ENCODE data around the gene EIF3J.

EIF3J gene

GRCh38 chr15:44565387-44566154 lies 28.6 kb downstream of the EIF3J start:
- Histone ChIP-seq H3K9me3 (ENCODE audit: control insufficient read depth, low read length) (peaks cover 3% of the 10 kb centered on the region), H3K4me1 (ENCODE audit: control insufficient read depth, insufficient read depth, low read length) (no peaks in the 10 kb centered on the region), H3K4me3 (ENCODE audit: insufficient read depth, low read depth, low read length) (no peak overlapping the region), H3K36me3 (ENCODE audit: control insufficient read depth, insufficient read depth, low read length) (peaks cover 48% of the 10 kb centered on the region), H3K27ac (ENCODE audit: insufficient read depth, low read depth, low read length, poor library complexity, severe bottlenecking) (no peak overlapping the region), H3K27me3 (ENCODE audit: control insufficient read depth, insufficient read depth, low read length, poor library complexity, severe bottlenecking) (no peaks in the 10 kb centered on the region)
- 96 to 97% methylated on average over 8 of the region's 8 CpGs for WGBS, 2 experiments

DNA sequence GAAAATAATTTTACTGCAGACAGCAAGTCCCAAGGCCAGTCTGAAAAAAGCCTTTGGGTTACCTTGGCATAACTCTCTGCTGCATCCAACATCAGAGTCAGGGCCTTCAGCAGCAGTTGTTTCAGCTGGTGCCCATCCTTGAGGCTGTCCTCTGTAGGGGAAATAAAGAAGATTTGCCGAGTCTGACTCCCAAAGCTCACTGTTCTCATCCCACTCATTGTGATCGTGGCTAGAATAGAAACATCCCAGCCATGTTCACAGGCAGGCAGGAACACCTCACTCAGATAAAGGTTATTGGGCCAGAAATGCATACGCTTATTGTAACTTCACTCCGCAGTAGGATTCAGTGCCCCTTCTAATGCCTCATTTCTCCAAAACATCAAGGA lies 29.2 kb downstream of the EIF3J start:
- Histone ChIP-seq H3K9me3 (ENCODE audit: control insufficient read depth, low read length) (peaks cover 3% of the 10 kb centered on the region), H3K4me3 (ENCODE audit: insufficient read depth, low read depth, low read length) (no peak overlapping the region), H3K4me1 (ENCODE audit: control insufficient read depth, insufficient read depth, low read length) (no peaks in the 10 kb centered on the region), H3K36me3 (ENCODE audit: control insufficient read depth, insufficient read depth, low read length) (peaks cover 48% of the 10 kb centered on the region), H3K27ac (ENCODE audit: insufficient read depth, low read depth, low read length, poor library complexity, severe bottlenecking) (no peak overlapping the region), H3K27me3 (ENCODE audit: control insufficient read depth, insufficient read depth, low read length, poor library complexity, severe bottlenecking) (no peaks in the 10 kb centered on the region)
- 97 to 99% methylated on average over 4 of the region's 4 CpGs for WGBS, 2 experiments

- Histone ChIP-seq H3K4me3 (ENCODE audit: insufficient read depth, low read depth, low read length) (no peak overlapping the region), H3K4me1 (ENCODE audit: control insufficient read depth, insufficient read depth, low read length) (no peaks in the 10 kb centered on the region), H3K27me3 (ENCODE audit: control insufficient read depth, insufficient read depth, low read length, poor library complexity, severe bottlenecking) (no peaks in the 10 kb centered on the region), H3K27ac (ENCODE audit: insufficient read depth, low read depth, low read length, poor library complexity, severe bottlenecking) (no peak overlapping the region), H3K9me3 (ENCODE audit: control insufficient read depth, low read length) (peaks cover 3% of the 10 kb centered on the region), H3K36me3 (ENCODE audit: control insufficient read depth, insufficient read depth, low read length) (peaks cover 41% of the 10 kb centered on the region)
- WGBS, 2 experiments = 92 to 97% methylated on average over 3 of the region's 3 CpGs
These were observed 31.4 kb downstream of the EIF3J start for GRCh38 chr15:44568338-44568737.

GRCh38 chr15:44569316-44569715 lies 32.4 kb downstream of the EIF3J start:
- no peak overlapping the region for H3K4me3 ChIP-seq (ENCODE audit: insufficient read depth, low read depth, low read length)
- peaks cover 35% of the 10 kb centered on the region for H3K36me3 ChIP-seq (ENCODE audit: control insufficient read depth, insufficient read depth, low read length)
- H3K9me3 ChIP-seq (ENCODE audit: control insufficient read depth, low read length) = peaks cover 3% of the 10 kb centered on the region
- no peaks in the 10 kb centered on the region for H3K4me1 ChIP-seq (ENCODE audit: control insufficient read depth, insufficient read depth, low read length)
- 92 to 95% methylated on average over 4 of the region's 4 CpGs for WGBS, 2 experiments
- H3K27me3 ChIP-seq (ENCODE audit: control insufficient read depth, insufficient read depth, low read length, poor library complexity, severe bottlenecking) = no peaks in the 10 kb centered on the region
- no peak overlapping the region for H3K27ac ChIP-seq (ENCODE audit: insufficient read depth, low read depth, low read length, poor library complexity, severe bottlenecking)

DNA sequence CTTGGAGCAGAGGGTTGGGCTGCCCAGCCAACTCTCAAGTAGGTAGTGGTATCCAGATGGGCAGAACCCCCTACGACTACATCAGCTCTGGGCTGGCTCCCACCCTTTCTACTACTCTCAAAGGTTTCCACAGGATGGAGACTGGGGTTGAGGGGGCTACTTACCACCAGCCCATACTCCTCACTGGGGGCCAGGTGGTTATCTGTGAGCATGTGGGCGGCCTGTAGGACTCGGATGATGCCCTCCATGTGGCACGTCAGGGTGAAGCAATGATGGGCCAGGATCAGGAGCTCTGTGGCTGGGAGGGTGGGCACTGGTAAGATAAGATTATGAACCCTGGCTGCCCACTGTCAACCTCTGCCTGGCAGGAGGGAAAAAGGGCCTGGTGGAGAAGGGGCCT lies 33.4 kb downstream of the EIF3J start:
- 93 to 96% methylated on average over 4 of the region's 4 CpGs for WGBS, 2 experiments
- Histone ChIP-seq H3K4me3 (ENCODE audit: insufficient read depth, low read depth, low read length) (no peak overlapping the region), H3K27me3 (ENCODE audit: control insufficient read depth, insufficient read depth, low read length, poor library complexity, severe bottlenecking) (no peaks in the 10 kb centered on the region), H3K9me3 (ENCODE audit: control insufficient read depth, low read length) (no peaks in the 10 kb centered on the region), H3K27ac (ENCODE audit: insufficient read depth, low read depth, low read length, poor library complexity, severe bottlenecking) (no peak overlapping the region), H3K36me3 (ENCODE audit: control insufficient read depth, insufficient read depth, low read length) (peaks cover 25% of the 10 kb centered on the region), H3K4me1 (ENCODE audit: control insufficient read depth, insufficient read depth, low read length) (no peaks in the 10 kb centered on the region)

GRCh38 chr15:44573386-44573785 lies 36.4 kb downstream of the EIF3J start:
- Histone ChIP-seq H3K27me3 (ENCODE audit: control insufficient read depth, insufficient read depth, low read length, poor library complexity, severe bottlenecking) (no peaks in the 10 kb centered on the region), H3K36me3 (ENCODE audit: control insufficient read depth, insufficient read depth, low read length) (peaks cover 10% of the 10 kb centered on the region), H3K27ac (ENCODE audit: insufficient read depth, low read depth, low read length, poor library complexity, severe bottlenecking) (no peak overlapping the region), H3K9me3 (ENCODE audit: control insufficient read depth, low read length) (no peaks in the 10 kb centered on the region), H3K4me1 (ENCODE audit: control insufficient read depth, insufficient read depth, low read length) (no peaks in the 10 kb centered on the region), H3K4me3 (ENCODE audit: insufficient read depth, low read depth, low read length) (no peak overlapping the region)
- WGBS, 2 experiments = 94 to 95% methylated on average over 6 of the region's 6 CpGs

DNA sequence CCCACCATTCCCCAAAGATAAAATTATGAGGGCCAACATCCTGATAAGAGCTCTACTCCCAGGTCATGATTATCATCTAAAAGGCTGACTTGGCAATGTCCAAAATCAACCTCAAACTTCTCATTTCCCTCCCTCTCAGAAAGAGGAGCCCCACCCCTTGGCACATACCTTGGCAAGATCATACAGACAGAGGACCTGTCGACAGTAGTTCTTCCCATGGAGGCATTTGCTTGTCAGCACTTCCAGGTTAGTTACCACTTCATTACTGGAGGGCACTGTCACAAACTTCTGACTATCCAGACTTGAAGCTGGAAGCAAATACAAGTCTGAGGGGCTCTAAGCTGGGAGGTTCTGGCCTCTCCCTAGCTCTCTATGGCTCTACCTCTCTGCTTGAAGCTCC lies 37.8 kb downstream of the EIF3J start:
- H3K4me1 ChIP-seq (ENCODE audit: control insufficient read depth, insufficient read depth, low read length) = no peaks in the 10 kb centered on the region

DNA sequence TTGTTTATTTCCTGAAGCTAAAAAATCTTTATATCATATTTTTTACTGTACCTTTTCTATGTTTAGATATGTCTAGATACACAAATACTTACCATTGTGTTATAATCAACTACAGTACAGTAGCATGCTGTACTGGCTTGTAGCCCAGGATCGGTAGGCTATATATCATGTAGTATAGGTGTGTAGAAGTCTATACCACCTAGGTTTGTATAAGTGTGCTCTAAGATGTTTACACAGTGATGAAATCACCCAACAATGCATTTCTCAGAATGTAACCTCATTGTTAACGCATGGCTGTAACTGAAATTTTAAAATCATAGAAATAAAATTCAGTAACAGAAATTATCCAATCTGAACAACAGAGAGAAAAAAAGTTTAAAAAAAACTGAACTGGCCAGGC lies 43.2 kb downstream of the EIF3J start:
- Histone ChIP-seq H3K4me1 (ENCODE audit: control insufficient read depth, insufficient read depth, low read length) (no peaks in the 10 kb centered on the region), H3K9me3 (ENCODE audit: control insufficient read depth, low read length) (no peaks in the 10 kb centered on the region), H3K4me3 (ENCODE audit: insufficient read depth, low read depth, low read length) (no peak overlapping the region), H3K27me3 (ENCODE audit: control insufficient read depth, insufficient read depth, low read length, poor library complexity, severe bottlenecking) (no peaks in the 10 kb centered on the region), H3K27ac (ENCODE audit: insufficient read depth, low read depth, low read length, poor library complexity, severe bottlenecking) (no peak overlapping the region), H3K36me3 (ENCODE audit: control insufficient read depth, insufficient read depth, low read length) (peaks cover 14% of the 10 kb centered on the region)
- 100% methylated on average over 2 of the region's 2 CpGs; no CpG with 5 or more reads in 1 of the 2 experiments for WGBS, 2 experiments

More for the DNA sequence above, 37.8 kb downstream of the EIF3J start:
- Histone ChIP-seq H3K27ac (ENCODE audit: insufficient read depth, low read depth, low read length, poor library complexity, severe bottlenecking) (no peak overlapping the region), H3K4me3 (ENCODE audit: insufficient read depth, low read depth, low read length) (no peak overlapping the region), H3K27me3 (ENCODE audit: control insufficient read depth, insufficient read depth, low read length, poor library complexity, severe bottlenecking) (no peaks in the 10 kb centered on the region), H3K36me3 (ENCODE audit: control insufficient read depth, insufficient read depth, low read length) (peaks cover 10% of the 10 kb centered on the region), H3K9me3 (ENCODE audit: control insufficient read depth, low read length) (no peaks in the 10 kb centered on the region)
- WGBS, 2 experiments = 94 to 97% methylated on average over 1 of the region's 1 CpG

GRCh38 chr15:44584162-44584749 lies 47.3 kb downstream of the EIF3J start:
- Histone ChIP-seq H3K9me3 (ENCODE audit: control insufficient read depth, low read length) (no peaks in the 10 kb centered on the region), H3K36me3 (ENCODE audit: control insufficient read depth, insufficient read depth, low read length) (peaks cover 31% of the 10 kb centered on the region), H3K4me1 (ENCODE audit: control insufficient read depth, insufficient read depth, low read length) (no peaks in the 10 kb centered on the region), H3K27me3 (ENCODE audit: control insufficient read depth, insufficient read depth, low read length, poor library complexity, severe bottlenecking) (no peaks in the 10 kb centered on the region), H3K27ac (ENCODE audit: insufficient read depth, low read depth, low read length, poor library complexity, severe bottlenecking) (no peak overlapping the region), H3K4me3 (ENCODE audit: insufficient read depth, low read depth, low read length) (no peak overlapping the region)
- 84 to 90% methylated on average over 5 of the region's 5 CpGs for WGBS, 2 experiments

- H3K4me1 ChIP-seq (ENCODE audit: control insufficient read depth, insufficient read depth, low read length) = no peaks in the 10 kb centered on the region
- H3K27me3 ChIP-seq (ENCODE audit: control insufficient read depth, insufficient read depth, low read length, poor library complexity, severe bottlenecking) = no peaks in the 10 kb centered on the region
- H3K9me3 ChIP-seq (ENCODE audit: control insufficient read depth, low read length) = no peaks in the 10 kb centered on the region
- WGBS, 2 experiments = 98 to 100% methylated on average over 2 of the region's 2 CpGs
- H3K4me3 ChIP-seq (ENCODE audit: insufficient read depth, low read depth, low read length) = no peak overlapping the region
- H3K36me3 ChIP-seq (ENCODE audit: control insufficient read depth, insufficient read depth, low read length) = peaks cover 42% of the 10 kb centered on the region
- H3K27ac ChIP-seq (ENCODE audit: insufficient read depth, low read depth, low read length, poor library complexity, severe bottlenecking) = no peak overlapping the region
These were observed 48.7 kb downstream of the EIF3J start for GRCh38 chr15:44585633-44586032.
